NCI-H2196 (cell line): Measurements from ENCODE around the gene FAM149B1.

ENCODE experiments used
- DNase-seq: peaks from one replicate; lab custom pipeline; 2025; ENCODE audit not compliant: unreplicated experiment; lab: John Stamatoyannopoulos, UW

Gene FAM149B1

GRCh38 chr10:73264423-73264822, 96.5 kb downstream of the FAM149B1 start:
- DNase-seq: no peak

DNA sequence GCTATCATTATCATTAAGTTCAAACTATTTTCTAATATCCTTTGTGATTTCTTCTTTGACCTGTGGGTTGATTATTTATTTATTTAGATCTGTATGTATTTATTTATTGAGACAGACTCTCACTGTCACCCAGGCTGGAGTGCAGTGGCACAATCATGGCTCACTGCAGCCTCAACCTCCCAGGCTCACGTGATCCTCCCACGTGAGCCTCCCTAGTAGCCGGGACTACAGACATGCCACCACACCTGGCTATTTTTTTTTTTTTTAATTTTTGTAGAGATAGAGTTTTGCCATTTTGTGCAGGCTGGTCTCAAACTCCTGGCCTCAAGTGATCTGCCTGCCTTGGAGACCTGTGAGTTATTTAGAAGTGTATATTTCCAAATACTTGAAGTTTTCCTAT, 113.2 kb downstream of the FAM149B1 start:
- no peak for DNase-seq

DNA sequence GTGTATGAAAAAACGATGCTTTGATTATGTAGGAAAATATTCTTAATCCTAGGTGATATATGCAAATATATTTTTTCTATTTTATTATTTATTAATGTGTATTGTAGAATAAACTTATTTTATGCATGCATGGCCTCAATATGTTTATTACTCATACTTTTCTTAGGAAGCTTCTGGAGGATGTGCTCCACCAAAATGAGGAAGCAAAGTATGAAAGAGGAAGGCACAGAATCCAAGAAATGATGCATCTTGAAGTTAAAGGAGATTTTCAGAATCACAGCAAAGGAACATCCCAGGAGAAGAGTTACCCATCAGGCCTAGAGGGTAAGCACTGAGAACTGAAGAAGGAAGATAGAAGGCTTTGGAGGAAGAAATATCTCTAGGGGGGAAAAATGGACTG, 119.5 kb downstream of the FAM149B1 start:
- no peak for DNase-seq

DNA sequence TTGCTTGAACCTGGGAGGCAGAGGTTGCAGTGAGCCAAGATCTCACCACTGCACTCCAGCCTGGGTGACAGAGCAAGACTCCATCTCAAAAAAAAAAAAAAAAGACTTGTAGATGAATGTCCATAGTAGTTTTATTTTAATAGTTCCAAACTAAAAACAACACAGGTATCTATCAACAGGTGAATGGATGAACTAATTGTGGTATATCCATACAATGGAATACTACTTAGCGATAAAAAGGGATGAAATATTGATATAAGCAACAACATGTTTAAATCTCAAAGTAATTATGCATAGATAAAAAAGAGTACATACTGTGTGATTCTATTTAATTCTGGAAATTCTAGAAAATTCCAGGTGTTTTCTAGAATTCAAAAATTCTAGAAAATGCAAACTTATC, 122.0 kb downstream of the FAM149B1 start:
- DNase-seq: no peak

DNA sequence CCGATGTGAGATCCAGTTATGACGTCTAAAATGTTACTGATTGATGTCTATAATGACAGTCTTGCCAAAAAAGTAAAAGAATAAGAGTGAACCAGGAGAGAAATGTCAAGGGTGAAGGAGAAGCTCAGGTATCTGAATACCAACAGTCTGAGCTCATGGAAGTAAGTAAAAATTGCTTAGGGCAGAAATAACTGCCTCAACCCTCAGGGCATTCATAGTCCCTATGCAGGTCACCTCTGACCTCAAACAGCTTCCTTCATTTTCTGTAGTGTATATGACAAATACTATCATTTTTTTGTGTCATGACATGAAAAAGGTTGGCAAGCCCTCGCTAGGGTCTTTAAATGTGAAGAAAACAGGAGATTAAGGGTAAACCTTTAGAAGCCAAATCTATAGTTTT, 125.5 kb downstream of the FAM149B1 start:
- no peak for DNase-seq
